Activated T-cell treated with anti-CD3 and anti-CD28 coated beads, Interleukin-2, amount 50 U/mL, for 48 hours (primary cell): ENCODE data around the gene JAKMIP2.
A peak's percentile ranks its signal among the peaks of the same experiment; 100 is the strongest.
"Not testable (repeated sequence)": the region's sequence is repeated elsewhere in the genome, so short reads cannot be mapped to it uniquely, and the experiment has no call there.

Source experiments
- DNase-seq, 2 experiments: peaks; one replicate each; pipeline ENCODE4 v3.0.0-alpha.2; 2020

Gene JAKMIP2

DNA sequence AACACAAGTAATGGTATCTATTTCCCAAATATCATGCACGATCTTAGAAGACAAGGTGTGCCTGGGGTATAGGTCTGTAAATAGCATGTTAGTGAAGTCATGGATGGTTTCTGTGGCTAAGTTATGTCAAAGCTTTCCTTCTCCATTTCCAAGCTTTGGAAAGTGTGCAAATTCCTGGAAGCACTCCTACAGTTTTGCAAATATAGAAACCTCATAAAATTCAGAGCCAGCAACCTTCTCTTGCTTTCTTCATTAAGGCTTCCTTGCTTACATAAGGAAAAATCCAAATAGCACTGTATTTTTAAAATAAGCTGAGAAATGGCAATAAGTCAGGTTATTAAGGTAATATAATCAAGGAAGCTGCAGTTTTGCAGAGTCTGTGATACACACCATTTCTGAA is 138.1 kb downstream of the JAKMIP2 start:
- DNase-seq: no peak

DNA sequence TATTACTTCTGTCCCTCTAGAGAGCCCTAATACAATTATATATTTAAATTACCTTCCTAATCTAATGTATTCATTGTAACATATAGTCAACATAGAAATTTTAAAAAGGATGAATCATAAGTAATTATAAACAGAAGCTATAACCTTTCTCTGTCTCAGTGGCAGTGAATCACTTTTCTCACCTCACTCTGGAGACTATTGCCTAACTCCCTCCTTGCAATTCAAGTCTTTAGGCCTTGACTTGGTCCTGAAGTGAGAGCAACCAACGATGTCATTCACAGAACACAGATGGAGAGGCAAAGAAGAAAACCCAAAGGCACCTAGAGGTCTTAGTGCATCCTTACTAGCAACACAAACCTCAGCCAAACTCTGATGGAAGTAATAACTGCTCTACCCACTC is 139.4 kb downstream of the JAKMIP2 start:
- no peak for DNase-seq

- no peak for DNase-seq
Measured at GRCh38 chr5:147642666-147643065, 139.9 kb downstream of the JAKMIP2 start.

GRCh38 chr5:147639321-147639720 is 143.2 kb downstream of the JAKMIP2 start:
- DNase-seq: no peak

DNA sequence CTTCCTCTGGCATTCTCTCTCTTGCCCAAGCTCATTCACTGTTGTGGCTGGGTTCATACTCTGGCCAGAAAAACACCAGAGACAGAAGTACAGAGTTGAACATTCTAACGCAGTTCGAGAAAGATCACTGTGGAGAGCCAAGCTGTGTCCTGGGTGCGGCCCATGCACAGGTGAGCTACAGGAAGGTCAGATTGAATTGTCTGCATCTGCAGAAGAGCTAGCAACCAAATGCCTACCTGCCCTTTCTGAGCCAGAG is 145.9 kb downstream of the JAKMIP2 start:
- DNase-seq: no peak

GRCh38 chr5:147635882-147636728 is 146.4 kb downstream of the JAKMIP2 start:
- DNase-seq: no peak

GRCh38 chr5:147635439-147635838 is 147.1 kb downstream of the JAKMIP2 start:
- not testable (repeated sequence) for DNase-seq

- no peak for DNase-seq
Measured at GRCh38 chr5:147633173-147633572, 149.4 kb downstream of the JAKMIP2 start.

DNA sequence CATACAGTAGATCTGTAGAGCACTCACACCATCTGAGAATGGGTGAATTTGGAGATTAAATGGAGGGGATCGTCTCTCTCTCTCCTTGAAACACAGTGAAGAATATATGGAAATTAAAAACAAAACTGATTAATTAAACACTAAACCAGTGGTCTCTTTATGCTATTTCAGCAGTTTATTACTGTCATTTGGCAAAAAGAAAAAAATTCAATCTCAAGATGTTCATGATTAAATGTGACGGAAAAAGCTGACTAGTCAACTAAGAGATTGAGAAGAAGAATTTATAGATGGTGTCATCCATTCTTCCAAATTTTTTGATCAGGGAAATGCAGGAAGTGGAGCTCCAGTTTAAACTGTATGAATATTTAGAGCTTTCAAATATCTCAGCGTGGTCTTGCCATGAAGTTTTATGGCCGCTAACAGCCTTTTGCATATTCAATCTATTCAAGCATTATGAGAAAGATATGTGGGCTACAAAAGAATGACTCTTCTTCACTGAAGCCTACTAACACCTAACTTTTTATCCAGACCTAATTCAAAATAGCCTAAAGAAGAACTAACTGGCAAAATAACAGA is 151.0 kb downstream of the JAKMIP2 start:
- no peak for DNase-seq

DNA sequence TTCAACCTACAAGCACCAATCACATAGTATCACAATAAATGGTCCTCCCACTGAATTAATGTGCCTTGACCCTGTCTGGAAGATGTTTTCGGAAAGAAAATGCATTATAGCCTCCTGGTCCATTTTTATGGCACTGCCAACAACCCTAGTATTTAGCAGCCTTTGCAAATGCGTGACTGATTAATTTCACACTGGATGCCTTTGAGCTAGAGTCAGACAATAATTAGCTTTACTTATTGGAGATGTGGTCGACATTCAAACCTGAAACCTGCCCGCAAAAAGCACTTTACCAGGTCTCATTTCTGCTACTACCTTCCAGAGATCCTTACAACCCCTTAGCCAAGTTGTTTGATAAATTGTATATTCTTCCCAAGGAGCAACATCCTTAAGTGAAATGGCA is 153.3 kb downstream of the JAKMIP2 start:
- DNase-seq: no peak

DNA sequence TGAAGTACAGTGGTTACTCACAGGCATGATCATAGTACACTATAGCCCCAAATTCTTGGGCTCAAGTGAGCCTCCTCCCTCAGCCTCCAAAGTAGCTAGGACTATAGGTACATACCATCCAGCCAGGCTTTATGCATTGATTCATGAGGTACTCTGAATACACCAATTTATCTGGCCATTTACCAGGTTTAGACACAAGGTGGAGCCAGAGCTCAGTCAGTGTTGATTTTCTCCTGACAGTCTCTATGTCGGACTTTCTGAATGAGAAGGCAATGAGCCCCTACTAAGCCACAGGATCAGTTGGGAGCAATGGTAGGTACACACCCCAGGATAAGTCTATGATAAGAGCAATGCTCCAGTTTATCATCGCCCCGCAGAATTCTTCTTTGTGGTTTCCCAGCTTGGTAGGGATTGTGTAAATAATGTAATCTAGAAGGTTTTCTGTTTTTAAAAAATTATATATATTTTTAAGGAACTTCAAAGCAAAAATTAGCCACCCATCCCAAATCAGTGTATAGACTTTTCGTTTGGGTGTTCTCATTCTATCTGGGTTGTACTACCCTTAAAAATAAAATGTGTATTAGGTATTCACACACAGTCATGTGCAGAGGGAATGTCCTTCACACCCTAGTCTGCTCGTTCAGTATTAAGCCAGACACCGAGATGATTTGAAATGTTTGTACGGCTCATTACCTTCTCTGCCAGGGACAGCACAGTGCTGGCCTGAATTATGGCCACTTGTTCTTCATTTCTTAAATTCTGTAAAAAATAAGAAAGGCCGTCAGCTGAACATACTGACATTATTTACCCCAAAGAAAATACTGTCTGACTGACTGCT is 154.3 kb downstream of the JAKMIP2 start:
- DNase-seq: peak; percentile 56 to 62

GRCh38 chr5:147626464-147626863 is 156.1 kb downstream of the JAKMIP2 start:
- DNase-seq: no peak

- DNase-seq: no peak
Measured at GRCh38 chr5:147621016-147621415, 161.5 kb downstream of the JAKMIP2 start.

DNA sequence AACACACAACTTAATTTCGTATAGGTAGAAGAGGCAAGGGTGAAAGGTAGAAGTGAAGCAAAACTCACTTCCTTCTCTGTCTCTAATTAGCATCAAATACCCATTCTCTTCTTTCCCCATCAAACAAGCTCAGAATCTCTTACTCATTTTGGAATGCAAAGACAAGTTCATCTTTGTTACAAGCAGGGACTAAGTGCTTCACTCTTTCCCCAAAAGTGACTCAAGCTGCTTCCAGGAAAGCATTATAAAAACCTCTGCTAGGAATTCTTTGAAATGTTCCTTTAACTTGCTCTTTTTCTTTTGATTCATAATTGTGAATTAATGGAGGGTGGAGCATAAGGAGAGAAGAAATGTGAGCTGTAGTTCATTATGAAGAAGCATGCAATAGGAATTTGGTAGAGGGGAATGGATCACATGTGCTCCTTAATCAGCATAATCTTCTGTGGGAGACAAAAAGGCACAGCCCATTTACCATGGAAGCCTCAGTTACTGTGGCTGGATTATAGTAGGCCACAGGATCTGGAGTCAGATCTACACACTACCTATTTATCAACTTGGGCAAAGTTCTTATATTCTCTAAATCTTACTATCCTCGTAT is 163.1 kb downstream of the JAKMIP2 start:
- no peak for DNase-seq

DNA sequence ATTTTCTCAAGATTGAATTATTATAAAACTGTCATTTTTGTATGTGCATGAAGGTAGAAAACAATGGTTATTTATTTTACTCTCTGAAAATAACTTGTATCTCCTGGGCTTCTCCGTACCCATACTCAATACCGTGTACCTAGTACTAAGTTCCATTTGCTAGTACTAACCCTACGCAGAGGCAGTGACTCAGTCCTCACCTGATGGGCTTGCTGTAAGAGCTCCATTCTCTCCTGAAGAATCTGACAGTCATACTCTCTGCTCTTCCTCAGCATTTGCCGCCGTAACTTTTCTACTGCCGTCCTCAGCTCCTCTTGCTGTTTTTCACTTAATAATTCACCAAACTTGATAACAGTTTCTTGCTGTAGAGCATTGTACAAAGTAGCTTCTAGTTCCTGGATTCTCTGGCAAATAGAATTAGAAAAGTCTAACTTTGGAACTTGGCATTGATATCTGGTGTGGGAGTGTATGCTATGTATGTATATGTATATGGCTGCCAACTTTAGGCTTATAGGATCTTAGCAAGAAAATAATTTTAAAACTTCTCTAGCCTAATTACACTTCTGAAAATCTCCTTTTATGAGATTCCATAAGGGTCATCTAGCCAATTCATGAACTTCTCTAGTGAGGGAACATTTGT is 164.7 kb downstream of the JAKMIP2 start:
- no peak for DNase-seq

GRCh38 chr5:147617191-147617606 is 165.3 kb downstream of the JAKMIP2 start:
- no peak for DNase-seq

GRCh38 chr5:147616421-147616820 is 166.1 kb downstream of the JAKMIP2 start:
- no peak for DNase-seq

- no peak for DNase-seq
Measured at GRCh38 chr5:147613359-147613758, 169.2 kb downstream of the JAKMIP2 start.

GRCh38 chr5:147611483-147611882 is 171.0 kb downstream of the JAKMIP2 start:
- DNase-seq: no peak

GRCh38 chr5:147610798-147611197 is 171.7 kb downstream of the JAKMIP2 start:
- no peak for DNase-seq

DNA sequence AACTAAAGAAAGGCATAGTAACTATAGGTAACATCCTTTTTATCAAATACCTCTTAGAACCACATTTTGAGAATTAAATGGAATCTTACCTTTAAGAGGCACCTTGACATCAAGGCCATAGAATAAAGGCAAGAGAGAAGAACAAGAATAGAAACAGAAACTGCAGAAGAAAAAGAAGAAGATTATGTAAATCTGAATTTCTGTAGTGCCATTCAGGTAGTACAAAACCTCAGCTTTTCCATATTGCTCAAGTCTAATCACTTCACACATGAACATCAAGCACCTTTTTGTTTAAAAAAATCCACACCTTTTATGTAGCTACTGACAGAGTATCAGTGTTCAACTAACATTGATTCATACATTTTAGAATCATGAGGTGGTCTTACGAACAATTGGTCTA is 180.9 kb downstream of the JAKMIP2 start:
- DNase-seq: no peak

GRCh38 chr5:147591120-147591519 is 191.4 kb downstream of the JAKMIP2 start:
- no peak for DNase-seq

DNA sequence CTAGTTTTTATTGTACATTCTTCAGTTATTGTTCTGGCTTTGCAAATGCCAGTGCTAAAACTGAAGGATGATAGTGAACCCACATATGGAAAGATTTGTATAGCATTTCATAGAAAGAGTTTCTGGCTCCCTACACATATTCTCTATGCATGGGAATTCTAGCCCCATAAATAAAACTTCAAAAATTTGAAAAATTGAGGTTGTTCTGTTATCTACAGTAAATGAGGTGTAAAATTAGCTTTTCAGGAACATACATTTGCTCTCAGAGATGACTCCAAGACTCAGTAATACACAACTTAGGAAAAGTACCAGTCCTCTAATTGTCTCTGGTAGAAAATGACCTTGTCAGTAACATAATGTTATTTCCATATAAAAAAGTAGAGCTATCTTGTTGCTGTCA is 192.4 kb downstream of the JAKMIP2 start:
- DNase-seq: no peak
